RWPE1 (cell line): ENCODE measurements around the gene GRN.

Experiments used
- CTCF ChIA-PET: fragments of 350-600 bp; sonication (Branson Sonifier 250); formaldehyde crosslinking; extraction: SDS; loops from one replicate; lab custom pipeline; 2021; lab: Yijun Ruan, JAX
- POLR2A ChIA-PET: fragments of 400-600 bp; formaldehyde crosslinking; extraction: SDS; loops from one replicate; lab custom pipeline; 2020; ENCODE audit warnings: antibody characterized with exemption; ENCODE audit not compliant: low non-redundant PET; lab: Yijun Ruan, JAX
- DNase-seq: peaks from one replicate; pipeline ENCODE4 v3.0.0; 2012; ENCODE audit warnings: low spot score
- H3K27ac ChIP-seq: fragments of 450-650 bp; 2 replicates; pipeline ENCODE4 v1.5.1; 2017
- CTCF ChIP-seq: fragments of 450-650 bp; conservative IDR thresholded peaks from 2 replicates; pipeline ENCODE4 v1.5.1; 2017; ENCODE audit warnings: low read depth, mild to moderate bottlenecking

Gene GRN

GRCh38 chr17:44394833-44395232 is 49.7 kb downstream of the GRN start:
- ChIA-PET CTCF (interaction anchor here (0.6 kb wide), 1 partner anchor 79 kb away, joined by 4 read pairs; no protein-coding TSS in a partner anchor), POLR2A (no interaction called here)
- H3K27ac ChIP-seq, result no peak overlapping the region
- DNase-seq, result no peak
- TF ChIP-seq CTCF, result no peak

GRCh38 chr17:44396946-44397345 is 51.8 kb downstream of the GRN start:
- no peak for TF ChIP-seq CTCF
- no peak for DNase-seq
- ChIA-PET CTCF (interaction anchor here (0.6 kb wide), 2 partner anchors 10 to 322 kb away, joined by 3 read pairs; no protein-coding TSS in a partner anchor), POLR2A (no interaction called here)
- no peak overlapping the region for H3K27ac ChIP-seq

- no peak for TF ChIP-seq CTCF
- DNase-seq, result no peak
- ChIA-PET CTCF (no interaction called here), POLR2A (no interaction called here)
- H3K27ac ChIP-seq, result no peak overlapping the region
These were observed 52.7 kb downstream of the GRN start for GRCh38 chr17:44397479-44398440.

GRCh38 chr17:44398692-44399691 is 53.9 kb downstream of the GRN start:
- ChIA-PET CTCF (interaction anchor here (0.6 to 0.7 kb wide), 2 partner anchors 19 to 31 kb away, joined by 3 read pairs; no protein-coding TSS in a partner anchor), POLR2A (no interaction called here)
- no peak overlapping the region for H3K27ac ChIP-seq
- no peak for TF ChIP-seq CTCF
- no peak for DNase-seq

- ChIA-PET CTCF (interaction anchor here (0.6 to 0.8 kb wide), 3 partner anchors 17 to 367 kb away, joined by 3 to 5 read pairs (median 3); no protein-coding TSS in a partner anchor), POLR2A (no interaction called here)
- no peak overlapping the region for H3K27ac ChIP-seq
- peak; percentile 59 for TF ChIP-seq CTCF
- DNase-seq, result peak; percentile 20
These were observed 55.2 kb downstream of the GRN start for GRCh38 chr17:44400226-44400847.
